ENCODE measurements around the gene MICOS13.

MICOS13 gene

DNA sequence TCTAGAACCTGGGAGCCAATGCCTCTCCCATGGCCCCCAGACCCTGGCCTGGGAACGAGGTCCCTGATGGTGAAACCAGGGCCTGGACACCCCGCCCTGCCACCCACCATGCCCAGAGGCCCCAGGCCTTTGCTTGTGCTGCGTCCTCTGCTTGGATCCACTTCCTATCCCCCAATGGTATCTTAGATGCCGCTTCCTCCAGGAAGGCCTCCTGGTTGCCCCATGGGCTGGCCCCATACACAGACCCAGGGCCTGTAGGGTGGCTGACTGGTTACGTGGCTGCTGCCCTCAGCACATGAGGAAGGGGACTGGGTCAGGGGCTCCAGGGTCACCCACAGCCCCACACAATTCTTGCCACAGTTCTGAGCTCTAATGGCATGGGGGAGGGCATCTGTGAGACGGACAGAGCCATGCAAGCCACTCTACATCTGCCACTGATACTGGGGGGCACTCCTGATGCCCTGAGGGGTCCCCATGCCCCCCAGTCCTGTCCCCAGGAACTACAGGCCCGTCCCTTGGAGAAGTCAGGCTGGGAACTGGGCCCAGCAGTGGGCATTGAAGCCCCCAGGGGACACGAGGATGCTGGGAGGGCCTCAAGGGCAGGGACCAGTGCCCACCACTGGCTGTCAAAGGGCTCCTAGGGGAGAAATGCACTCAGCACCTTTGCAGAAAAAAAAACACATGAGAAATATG, 14.8 kb upstream of the MICOS13 start:
- no peak for DNase-seq (ENCODE audit: low read depth)
- TF ChIP-seq, protein P1, sequence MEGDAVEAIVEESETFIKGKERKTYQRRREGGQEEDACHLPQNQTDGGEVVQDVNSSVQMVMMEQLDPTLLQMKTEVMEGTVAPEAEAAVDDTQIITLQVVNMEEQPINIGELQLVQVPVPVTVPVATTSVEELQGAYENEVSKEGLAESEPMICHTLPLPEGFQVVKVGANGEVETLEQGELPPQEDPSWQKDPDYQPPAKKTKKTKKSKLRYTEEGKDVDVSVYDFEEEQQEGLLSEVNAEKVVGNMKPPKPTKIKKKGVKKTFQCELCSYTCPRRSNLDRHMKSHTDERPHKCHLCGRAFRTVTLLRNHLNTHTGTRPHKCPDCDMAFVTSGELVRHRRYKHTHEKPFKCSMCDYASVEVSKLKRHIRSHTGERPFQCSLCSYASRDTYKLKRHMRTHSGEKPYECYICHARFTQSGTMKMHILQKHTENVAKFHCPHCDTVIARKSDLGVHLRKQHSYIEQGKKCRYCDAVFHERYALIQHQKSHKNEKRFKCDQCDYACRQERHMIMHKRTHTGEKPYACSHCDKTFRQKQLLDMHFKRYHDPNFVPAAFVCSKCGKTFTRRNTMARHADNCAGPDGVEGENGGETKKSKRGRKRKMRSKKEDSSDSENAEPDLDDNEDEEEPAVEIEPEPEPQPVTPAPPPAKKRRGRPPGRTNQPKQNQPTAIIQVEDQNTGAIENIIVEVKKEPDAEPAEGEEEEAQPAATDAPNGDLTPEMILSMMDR (IDR thresholded peaks at IDR 0.05; ENCODE audit: control insufficient read depth, extremely low read depth, insufficient read depth), result no peak
- H3K4me3 ChIP-seq (ENCODE audit: low read depth, low read length), result no peak overlapping the region

DNA sequence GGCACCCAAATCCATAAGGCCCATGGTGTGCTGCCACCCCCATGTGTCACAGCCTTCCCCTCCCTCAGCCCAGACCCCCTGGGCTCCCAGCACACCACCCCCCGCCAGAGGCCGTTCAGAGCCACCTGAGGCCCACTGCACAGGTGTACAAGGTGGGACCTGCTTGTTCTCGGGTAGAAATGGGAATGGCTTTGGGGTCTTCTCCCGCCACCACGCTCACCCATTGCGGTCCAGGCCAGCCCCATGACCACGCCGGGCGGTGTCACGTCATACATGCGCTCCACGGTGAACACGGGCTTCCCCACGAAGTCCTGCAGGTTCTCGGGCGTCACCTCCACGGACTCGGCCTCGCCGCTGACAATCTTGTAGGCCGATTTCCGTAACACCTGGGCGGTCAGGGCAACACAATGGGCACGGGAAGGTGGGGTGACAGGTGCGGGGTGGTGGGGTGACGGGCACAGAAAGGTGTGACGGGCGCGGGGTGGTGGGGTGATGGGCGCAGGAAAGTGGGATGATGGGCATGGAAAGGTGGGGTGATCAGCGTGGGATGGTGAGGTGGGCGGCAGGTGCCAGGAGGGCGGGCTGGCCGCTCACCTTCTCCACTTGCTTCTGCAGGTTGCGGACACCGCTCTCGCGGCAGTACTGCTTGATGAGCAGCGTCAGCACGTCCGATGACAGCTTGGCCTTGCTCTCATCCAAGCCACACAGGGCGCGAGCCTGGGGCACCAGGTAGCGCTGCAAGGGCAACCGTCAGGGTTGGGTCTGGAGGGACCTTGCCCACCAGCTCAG, 14.0 kb upstream of the MICOS13 start:
- H3K4me3 ChIP-seq (ENCODE audit: low read depth, low read length), result no peak overlapping the region
- TF ChIP-seq, protein P1 (IDR thresholded peaks at IDR 0.05; ENCODE audit: control insufficient read depth, extremely low read depth, insufficient read depth), result no peak
- DNase-seq (ENCODE audit: low read depth), result no peak

GRCh38 chr19:5693195-5694166, 13.2 kb upstream of the MICOS13 start:
- H3K4me3 ChIP-seq (ENCODE audit: low read depth, low read length), result no peak overlapping the region
- no peak for DNase-seq (ENCODE audit: low read depth)
- TF ChIP-seq, protein P1 (IDR thresholded peaks at IDR 0.05; ENCODE audit: control insufficient read depth, extremely low read depth, insufficient read depth), result no peak

DNA sequence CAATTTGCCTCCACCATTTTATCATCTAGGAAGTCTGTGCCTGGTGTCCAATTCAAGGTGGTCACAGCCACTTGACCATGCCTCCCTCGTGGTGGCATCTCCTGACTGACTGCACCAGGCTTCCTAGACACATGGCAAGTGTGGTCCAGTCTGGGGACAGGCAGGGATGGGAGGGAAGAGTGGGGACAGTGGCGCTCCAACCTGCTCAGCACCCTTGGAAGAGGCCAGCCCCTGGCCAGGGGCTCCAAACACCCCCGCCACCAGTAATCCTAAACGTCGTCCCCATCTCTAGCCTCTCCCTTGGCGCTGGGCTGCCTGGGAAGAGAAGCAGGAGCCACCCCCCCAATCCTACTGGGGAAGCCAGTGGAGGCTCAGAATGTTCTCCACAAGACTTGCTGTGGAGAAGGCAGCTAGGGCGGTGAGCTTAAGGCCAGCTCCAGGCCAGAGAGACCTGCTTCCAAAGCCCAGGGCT, 12.4 kb upstream of the MICOS13 start:
- TF ChIP-seq, protein P1 (IDR thresholded peaks at IDR 0.05; ENCODE audit: control insufficient read depth, extremely low read depth, insufficient read depth), result no peak
- H3K4me3 ChIP-seq (ENCODE audit: low read depth, low read length), result no peak overlapping the region
- DNase-seq (ENCODE audit: low read depth), result no peak

- DNase-seq (ENCODE audit: low read depth), result no peak
- TF ChIP-seq, protein P1 (IDR thresholded peaks at IDR 0.05; ENCODE audit: control insufficient read depth, extremely low read depth, insufficient read depth), result no peak
- H3K4me3 ChIP-seq (ENCODE audit: low read depth, low read length), result peak overlapping the region; percentile 99
These were observed 11.8 kb upstream of the MICOS13 start for GRCh38 chr19:5691822-5692722.
